GM12872 (cell line): ENCODE measurements around the gene CREBRF.

Experiments used
- TF ChIP-seq, protein P1 (sequence below): IDR thresholded peaks from 3 replicates; pipeline ENCODE4 v1.5.1; 2011; ENCODE audit warnings: low read depth, mild to moderate bottlenecking, low read length, moderate library complexity; ENCODE audit not compliant: insufficient read depth

CREBRF gene

DNA sequence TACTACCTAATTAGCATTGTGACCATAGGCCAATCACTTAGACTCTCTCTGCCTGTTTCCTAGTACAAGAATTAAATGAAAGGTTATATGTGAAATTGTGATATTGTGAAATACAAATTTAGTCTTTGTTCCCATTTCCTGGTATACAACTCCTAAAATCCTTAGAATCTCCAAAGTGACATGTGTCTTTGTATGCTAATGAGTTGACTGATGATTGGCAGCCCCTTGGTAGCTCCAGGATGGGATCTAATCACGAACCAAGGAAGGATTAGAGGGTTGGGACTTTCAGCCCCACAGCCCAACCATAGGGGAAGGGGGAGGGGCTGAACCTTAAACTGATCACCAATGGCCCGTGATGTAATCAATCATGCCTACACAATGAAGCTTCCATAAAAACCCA, 41.0 kb upstream of the CREBRF start:
- TF ChIP-seq, protein P1, sequence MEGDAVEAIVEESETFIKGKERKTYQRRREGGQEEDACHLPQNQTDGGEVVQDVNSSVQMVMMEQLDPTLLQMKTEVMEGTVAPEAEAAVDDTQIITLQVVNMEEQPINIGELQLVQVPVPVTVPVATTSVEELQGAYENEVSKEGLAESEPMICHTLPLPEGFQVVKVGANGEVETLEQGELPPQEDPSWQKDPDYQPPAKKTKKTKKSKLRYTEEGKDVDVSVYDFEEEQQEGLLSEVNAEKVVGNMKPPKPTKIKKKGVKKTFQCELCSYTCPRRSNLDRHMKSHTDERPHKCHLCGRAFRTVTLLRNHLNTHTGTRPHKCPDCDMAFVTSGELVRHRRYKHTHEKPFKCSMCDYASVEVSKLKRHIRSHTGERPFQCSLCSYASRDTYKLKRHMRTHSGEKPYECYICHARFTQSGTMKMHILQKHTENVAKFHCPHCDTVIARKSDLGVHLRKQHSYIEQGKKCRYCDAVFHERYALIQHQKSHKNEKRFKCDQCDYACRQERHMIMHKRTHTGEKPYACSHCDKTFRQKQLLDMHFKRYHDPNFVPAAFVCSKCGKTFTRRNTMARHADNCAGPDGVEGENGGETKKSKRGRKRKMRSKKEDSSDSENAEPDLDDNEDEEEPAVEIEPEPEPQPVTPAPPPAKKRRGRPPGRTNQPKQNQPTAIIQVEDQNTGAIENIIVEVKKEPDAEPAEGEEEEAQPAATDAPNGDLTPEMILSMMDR: no peak

DNA sequence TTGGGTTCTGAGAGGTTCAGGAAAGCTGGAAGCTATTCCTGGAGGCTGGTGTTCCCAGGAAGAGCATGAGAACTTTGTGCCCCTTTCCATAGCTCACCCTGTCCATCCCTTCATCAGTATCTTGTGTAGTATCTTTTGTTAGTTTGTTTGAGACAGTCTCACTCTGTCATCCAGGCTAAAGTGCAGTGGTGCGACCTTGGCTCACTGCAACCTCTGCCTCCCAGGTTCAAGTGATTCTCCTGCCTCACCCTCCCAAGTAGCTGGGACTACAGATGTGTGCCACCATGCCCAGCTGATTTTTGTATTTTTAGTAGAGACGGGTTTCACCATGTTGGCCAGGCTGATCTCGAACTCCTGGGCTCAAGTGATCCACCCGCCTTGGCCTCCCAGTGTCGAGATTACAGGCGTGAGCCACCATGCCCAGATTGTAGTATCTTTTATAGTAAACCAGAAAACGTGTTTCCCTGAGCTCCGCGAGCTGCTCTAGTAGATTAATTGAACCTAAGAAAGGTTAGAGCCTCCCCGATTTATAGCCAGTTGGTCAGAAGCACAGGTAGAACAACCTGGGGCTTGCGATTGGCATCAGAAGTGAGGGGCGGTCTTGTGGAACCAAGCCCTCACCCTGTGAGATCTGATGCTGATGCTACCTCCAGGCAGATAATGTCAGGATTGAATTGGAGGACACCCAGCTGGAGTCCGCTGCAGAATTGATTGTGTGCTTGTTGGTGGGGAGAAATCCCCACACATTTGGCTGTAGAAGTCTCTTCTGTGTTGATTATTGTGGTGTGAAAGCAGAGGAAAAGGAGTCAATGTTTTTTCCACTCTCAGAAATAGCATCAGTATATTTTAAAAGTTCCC, 40.3 kb upstream of the CREBRF start:
- TF ChIP-seq, protein P1: no peak

DNA sequence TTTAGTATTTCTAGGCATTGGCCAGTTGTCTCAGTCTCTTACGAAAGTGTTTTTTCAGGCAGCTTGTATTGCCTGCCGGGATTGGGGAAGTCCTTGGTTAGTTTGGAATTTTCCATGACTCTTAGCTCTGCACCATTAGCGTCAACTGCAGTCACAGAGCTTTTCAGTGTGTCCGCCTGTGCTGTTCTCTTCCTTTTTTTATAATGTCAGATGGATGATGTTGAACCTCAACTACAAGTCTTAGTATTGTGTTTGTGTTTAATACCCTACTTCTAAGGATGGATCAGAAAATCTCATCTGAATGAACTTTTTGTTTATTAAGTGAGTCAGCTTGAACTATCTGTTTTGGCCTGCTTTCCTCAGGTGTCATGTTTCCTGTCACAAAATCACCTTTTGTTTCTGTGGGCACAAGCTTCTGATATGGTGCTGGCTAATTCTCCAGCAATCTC, 39.5 kb upstream of the CREBRF start:
- TF ChIP-seq, protein P1: no peak

DNA sequence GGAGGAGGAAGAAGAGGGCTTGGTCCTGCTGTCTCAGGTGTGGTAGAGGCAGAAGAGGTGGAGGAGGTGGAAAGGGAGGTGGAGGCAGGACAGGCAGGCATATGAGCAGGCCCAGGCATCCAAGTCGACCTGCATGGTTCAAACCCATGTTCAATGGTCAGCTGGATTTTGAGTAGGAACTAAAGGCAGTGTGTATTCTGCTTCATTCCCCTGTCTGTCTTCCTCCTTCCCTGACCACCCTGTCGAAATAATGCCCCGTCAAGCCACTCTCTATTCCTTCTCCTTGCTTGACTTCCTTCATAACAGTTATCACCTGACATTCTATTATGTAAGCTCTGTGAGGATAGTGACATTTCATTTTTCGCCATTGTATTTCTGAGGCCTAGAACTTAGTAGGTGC, 37.8 kb upstream of the CREBRF start:
- TF ChIP-seq, protein P1: no peak

DNA sequence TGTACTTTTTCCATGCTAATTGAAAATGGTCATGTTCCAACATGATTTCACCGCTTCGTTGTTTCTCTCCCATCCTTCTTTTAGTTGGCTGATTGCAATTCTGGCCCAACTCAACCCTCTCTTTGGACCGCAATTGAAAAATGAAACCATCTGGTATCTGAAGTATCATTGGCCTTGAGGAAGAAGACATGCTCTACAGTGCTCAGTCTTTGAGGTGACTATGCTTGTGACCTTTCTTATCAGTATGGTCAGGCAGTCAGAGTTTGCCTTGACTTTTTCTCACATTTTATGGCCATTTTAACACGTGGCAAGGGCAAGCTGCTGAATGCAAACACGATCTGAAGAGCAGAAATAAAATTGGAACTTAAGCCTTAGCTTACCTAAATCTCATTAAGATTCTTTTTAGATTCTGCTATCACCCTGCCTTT, 36.0 kb upstream of the CREBRF start:
- TF ChIP-seq, protein P1: no peak

DNA sequence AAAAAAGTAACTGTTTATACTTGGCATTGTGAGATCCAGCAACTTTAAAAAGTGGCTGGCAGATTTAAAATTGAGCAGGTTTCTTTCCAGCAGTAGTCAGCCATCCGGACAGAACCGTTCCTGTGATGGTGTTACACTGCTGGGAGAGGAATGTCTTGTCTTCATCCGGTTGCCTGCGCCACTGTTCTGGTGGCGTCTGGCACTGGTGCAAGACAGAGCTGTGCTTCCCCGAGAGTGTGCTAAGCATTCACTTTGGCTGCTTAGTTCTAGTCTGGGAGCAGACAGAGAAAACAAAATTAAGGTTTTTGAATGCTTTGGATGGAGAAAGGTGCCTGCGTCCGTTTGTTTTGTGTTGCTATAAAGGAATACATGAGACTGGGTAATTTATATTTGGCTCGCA, 35.5 kb upstream of the CREBRF start:
- TF ChIP-seq, protein P1: no peak

DNA sequence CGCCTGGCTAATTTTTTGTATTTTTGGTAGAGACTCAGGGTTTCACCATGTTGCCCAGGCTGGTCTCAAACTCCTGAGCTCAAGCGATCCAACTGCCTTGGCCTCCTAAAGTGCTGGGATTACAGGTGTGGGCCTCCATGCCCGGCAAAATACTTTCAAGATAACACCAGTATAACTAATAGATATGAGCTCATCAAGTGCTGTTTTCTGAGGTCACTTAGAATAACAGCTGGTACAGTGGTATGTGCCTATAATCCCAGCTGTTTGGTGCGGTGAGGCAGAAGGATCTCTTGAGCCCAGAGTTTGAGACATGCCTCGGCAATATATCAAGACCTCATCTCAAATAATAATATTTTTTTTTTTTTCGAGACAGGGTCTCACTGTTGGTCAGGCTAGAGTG, 30.5 kb upstream of the CREBRF start:
- TF ChIP-seq, protein P1: no peak
